Vagina (tissue), 2 donors: Measurements from ENCODE around the gene TMEM235. TPM values are rescaled to one million over a fixed set of nuclear protein-coding genes. Genes with fewer than 3 reads are reported as not detected.

Experiments
- DNase-seq, 2 donors: peaks; one replicate each; pipeline ENCODE4 v3.0.0-alpha.2; 2017; ENCODE audit errors: extremely low spot score in 2 of 2
- H3K27ac ChIP-seq: fragments of 200-600 bp; sonication (generic); one replicate; pipeline ENCODE4 v1.5.1; 2019
- H3K27me3 ChIP-seq: fragments of 200-600 bp; sonication (generic); one replicate; pipeline ENCODE4 v1.5.1; 2019
- H3K36me3 ChIP-seq, 2 donors: fragments of 200-600 bp; sonication (generic); one replicate each; pipeline ENCODE4 v1.5.1; 2017 to 2019
- H3K4me1 ChIP-seq: fragments of 200-600 bp; sonication (generic); one replicate; pipeline ENCODE4 v1.5.1; 2019
- H3K4me3 ChIP-seq, 2 donors: fragments of 200-600 bp; sonication (generic); 1 replicate in 1 of 2; 2 replicates in 1 of 2; pipeline ENCODE4 v1.5.1; 2016 to 2019
- H3K9me3 ChIP-seq: fragments of 200-600 bp; sonication (generic); one replicate; pipeline ENCODE4 v1.5.1; 2019
- CTCF ChIP-seq, 3 experiments: fragments of 450-650 bp in 2 of 3; fragments of 200-600 bp in 1 of 3; sonication (generic) in 1 of 3; IDR thresholded peaks; one replicate each; pipeline ENCODE4 v1.5.1; 2017 to 2019; ENCODE audit warnings: antibody characterized with exemption in 3 of 3, mild to moderate bottlenecking in 2 of 3, moderate library complexity in 2 of 3
- POLR2A ChIP-seq, 2 donors: fragments of 450-650 bp; IDR thresholded peaks; one replicate each; pipeline ENCODE4 v1.6.1; 2017; ENCODE audit warnings: antibody characterized with exemption in 2 of 2, mild to moderate bottlenecking in 2 of 2, moderate library complexity in 2 of 2
- POLR2AphosphoS5 ChIP-seq, 2 donors: sonication (generic); formaldehyde crosslinking; IDR thresholded peaks; one replicate each; pipeline ENCODE4 v1.9.0; 2017; ENCODE audit warnings: antibody characterized with exemption in 2 of 2, mild to moderate bottlenecking in 2 of 2, low read depth in 1 of 2; ENCODE audit not compliant: insufficient read depth in 1 of 2
- intact Hi-C: fragments of 100-400 bp; cut with DNase I; formaldehyde crosslinking; loops from one replicate; pipeline ENCODE4 v1.15.1; 2023
- small RNA-seq: library from RNA; depleted of rRNA; stranded (forward); fragments of <200 nt; gene quantifications from one replicate; pipeline ENCODE3, GENCODE V24; 2016
- total RNA-seq: library from RNA; depleted of rRNA; stranded (reverse); fragments of >200 nt; gene quantifications from one replicate; pipeline ENCODE4 v1.2.3, GENCODE V29; 2016

The TMEM235 gene
- total RNA-seq, 1 donor from 2014 or later, result not detected

GRCh38 chr17:78281249-78281845 lies 49.9 kb downstream of the TMEM235 start:
- Histone ChIP-seq H3K9me3 (no peaks in the 10 kb centered on the region), H3K4me1 (no peaks in the 10 kb centered on the region), H3K27ac (no peak overlapping the region), H3K27me3 (no peaks in the 10 kb centered on the region), H3K4me3 (no peak overlapping the region), H3K36me3 (no peaks in the 10 kb centered on the region)
- no peak for DNase-seq
- TF ChIP-seq CTCF (IDR thresholded peaks at IDR 0.05), result no peak
- TF ChIP-seq POLR2A (IDR thresholded peaks at IDR 0.05), result no peak
- TF ChIP-seq POLR2AphosphoS5 (IDR thresholded peaks at IDR 0.05; ENCODE audit: insufficient read depth in 1 of 2, low read depth in 1 of 2), result no peak
- intact Hi-C loops, result no loop called here

GRCh38 chr17:78284146-78284545 lies 52.7 kb downstream of the TMEM235 start:
- Histone ChIP-seq H3K36me3 (no peaks in the 10 kb centered on the region), H3K27me3 (no peaks in the 10 kb centered on the region), H3K27ac (no peak overlapping the region), H3K9me3 (no peaks in the 10 kb centered on the region), H3K4me3 (no peak overlapping the region), H3K4me1 (no peaks in the 10 kb centered on the region)
- TF ChIP-seq CTCF (IDR thresholded peaks at IDR 0.05) (no peak), POLR2A (IDR thresholded peaks at IDR 0.05) (no peak), POLR2AphosphoS5 (IDR thresholded peaks at IDR 0.05; ENCODE audit: insufficient read depth in 1 of 2, low read depth in 1 of 2) (no peak)
- no peak for DNase-seq
- intact Hi-C loops, result no loop called here

GRCh38 chr17:78289004-78289403 lies 57.6 kb downstream of the TMEM235 start:
- H3K36me3 ChIP-seq, result no peaks in the 10 kb centered on the region
- no peaks in the 10 kb centered on the region for H3K9me3 ChIP-seq
- H3K4me3 ChIP-seq, result no peak overlapping the region
- H3K4me1 ChIP-seq, result no peaks in the 10 kb centered on the region
- intact Hi-C loops, result no loop called here
- no peak for DNase-seq
- no peaks in the 10 kb centered on the region for H3K27me3 ChIP-seq
- no peak for TF ChIP-seq CTCF (IDR thresholded peaks at IDR 0.05)
- TF ChIP-seq POLR2AphosphoS5 (IDR thresholded peaks at IDR 0.05; ENCODE audit: insufficient read depth in 1 of 2, low read depth in 1 of 2), result no peak
- no peak for TF ChIP-seq POLR2A (IDR thresholded peaks at IDR 0.05)
- no peak overlapping the region for H3K27ac ChIP-seq

- DNase-seq, result no peak
- Histone ChIP-seq H3K9me3 (no peaks in the 10 kb centered on the region), H3K27me3 (no peaks in the 10 kb centered on the region), H3K4me3 (no peak overlapping the region), H3K27ac (no peak overlapping the region), H3K4me1 (no peaks in the 10 kb centered on the region), H3K36me3 (no peaks in the 10 kb centered on the region)
- intact Hi-C loops, result loop anchor here (5.0 kb wide), 1 partner anchor 132 kb away; no protein-coding TSS in a partner anchor
- TF ChIP-seq POLR2A (IDR thresholded peaks at IDR 0.05), result no peak
- TF ChIP-seq CTCF (IDR thresholded peaks at IDR 0.05), result peak in 2 of 3 experiments; percentile 42 to 85
- TF ChIP-seq POLR2AphosphoS5 (IDR thresholded peaks at IDR 0.05; ENCODE audit: insufficient read depth in 1 of 2, low read depth in 1 of 2), result peak in 1 of 2 donors; percentile 12
These were observed 58.5 kb downstream of the TMEM235 start for GRCh38 chr17:78289802-78290363.

Small RNAs within 50 kb of the gene (small RNA-seq; reads per million reads assigned to genes)
- not detected for gene AC087645.1

Other genes with a start within 250 kb of the TMEM235 start
- gene TMC6, start 102.9 kb upstream of the TMEM235 start, total RNA-seq, result 64.8 TPM
- 24.6 TPM for gene TMC8, start 100.9 kb upstream of the TMEM235 start, total RNA-seq
- not detected for gene C17orf99, start 85.2 kb upstream of the TMEM235 start, total RNA-seq
- gene SYNGR2, start 63.0 kb upstream of the TMEM235 start, total RNA-seq, result 82.3 TPM
- gene TK1, start 44.6 kb upstream of the TMEM235 start, total RNA-seq, result 3.7 TPM
- gene AFMID, start 44.3 kb upstream of the TMEM235 start, total RNA-seq, result 47.6 TPM
- 3.4 TPM for gene BIRC5, start 17.4 kb upstream of the TMEM235 start, total RNA-seq
- 173 TPM for gene SOCS3, start 128.4 kb downstream of the TMEM235 start, total RNA-seq
- 35.6 TPM for gene PGS1, start 147.0 kb downstream of the TMEM235 start, total RNA-seq